GM19025 (cell line): ENCODE data around the gene SPCS2.

Experiments used
- ATAC-seq: cut with Tn5 transposase; IDR thresholded peaks from one replicate; pipeline ENCODE4 v1.9.1; 2021; ENCODE audit warnings: mild to moderate bottlenecking, low read depth, moderate library complexity; ENCODE audit not compliant: unreplicated experiment

SPCS2 gene

GRCh38 chr11:74948898-74949752, at the start of gene SPCS2, which contains the start of gene XRRA1:
TSS of gene SPCS2 (plus strand) at chr11:74949266. CDS start at chr11:74949286, 20 bp downstream.
TSS of gene XRRA1 (minus strand) at chr11:74949091. CDS start at chr11:74940878, 8,213 bp downstream.
- peak; percentile 83 for ATAC-seq

- no peak for ATAC-seq
These were observed 46.7 kb upstream of the SPCS2 start for GRCh38 chr11:74902342-74902741.

- ATAC-seq: no peak
These were observed 43.7 kb upstream of the SPCS2 start for GRCh38 chr11:74905326-74905725.

- ATAC-seq: no peak
These were observed 39.7 kb upstream of the SPCS2 start for GRCh38 chr11:74909385-74909784.

GRCh38 chr11:74909812-74910211, 39.3 kb upstream of the SPCS2 start:
- ATAC-seq: no peak

GRCh38 chr11:74923125-74923524, 25.9 kb upstream of the SPCS2 start:
- no peak for ATAC-seq

- ATAC-seq: no peak
These were observed 23.8 kb upstream of the SPCS2 start for GRCh38 chr11:74925281-74925680.

- no peak for ATAC-seq
These were observed 22.6 kb upstream of the SPCS2 start for GRCh38 chr11:74926304-74927030.

GRCh38 chr11:74927496-74927895, 21.6 kb upstream of the SPCS2 start:
- ATAC-seq: no peak

GRCh38 chr11:74929431-74930363, 19.4 kb upstream of the SPCS2 start:
- no peak for ATAC-seq

- no peak for ATAC-seq
These were observed 16.9 kb upstream of the SPCS2 start for GRCh38 chr11:74932169-74932568.

- ATAC-seq: no peak
These were observed 16.3 kb upstream of the SPCS2 start for GRCh38 chr11:74932797-74933196.

- no peak for ATAC-seq
These were observed 15.3 kb upstream of the SPCS2 start for GRCh38 chr11:74933765-74934164.

- ATAC-seq: no peak
These were observed 13.8 kb upstream of the SPCS2 start for GRCh38 chr11:74935285-74935684.

- no peak for ATAC-seq
These were observed 13.0 kb upstream of the SPCS2 start for GRCh38 chr11:74936087-74936486.

- ATAC-seq: no peak
These were observed 12.1 kb upstream of the SPCS2 start for GRCh38 chr11:74936976-74937375.

GRCh38 chr11:74937696-74938475, 11.2 kb upstream of the SPCS2 start:
- ATAC-seq: no peak

- ATAC-seq: no peak
These were observed 7.6 kb upstream of the SPCS2 start for GRCh38 chr11:74941492-74941891.

GRCh38 chr11:74942073-74942759, 6.8 kb upstream of the SPCS2 start:
- no peak for ATAC-seq
